ENCODE measurements around the gene PRR14L.
A peak's percentile ranks its signal among the peaks of the same experiment; 100 is the strongest.

The PRR14L gene

DNA sequence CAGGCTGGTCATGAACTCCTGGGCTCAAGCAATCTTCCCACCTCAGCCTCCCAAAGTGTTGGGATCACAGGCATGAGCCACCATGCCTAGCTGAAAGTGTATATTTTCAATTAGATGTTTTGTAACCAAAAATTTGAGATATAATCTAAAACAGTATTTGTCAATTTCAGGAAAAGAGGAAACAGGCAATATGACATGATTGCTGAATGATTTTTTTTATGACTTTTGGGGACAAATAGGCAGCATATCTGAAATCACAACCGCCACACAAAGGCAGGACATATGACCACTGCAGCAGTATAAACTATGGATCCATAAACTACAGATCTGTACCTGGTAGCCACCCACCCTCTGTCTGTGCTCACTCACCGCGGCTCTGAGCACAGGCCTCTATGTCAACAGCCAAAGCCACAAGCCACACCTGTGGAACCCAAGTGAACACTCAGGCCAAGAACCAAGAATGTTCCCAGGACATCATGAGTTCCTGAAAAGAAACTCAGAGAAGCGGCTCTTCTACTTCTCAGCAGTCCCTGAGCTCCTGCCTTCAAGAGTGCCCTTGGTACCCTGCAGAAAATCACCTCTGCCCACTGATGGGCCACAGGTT, 110.4 kb downstream of the PRR14L start:
- no peak for DNase-seq (ENCODE audit: low spot score)

DNA sequence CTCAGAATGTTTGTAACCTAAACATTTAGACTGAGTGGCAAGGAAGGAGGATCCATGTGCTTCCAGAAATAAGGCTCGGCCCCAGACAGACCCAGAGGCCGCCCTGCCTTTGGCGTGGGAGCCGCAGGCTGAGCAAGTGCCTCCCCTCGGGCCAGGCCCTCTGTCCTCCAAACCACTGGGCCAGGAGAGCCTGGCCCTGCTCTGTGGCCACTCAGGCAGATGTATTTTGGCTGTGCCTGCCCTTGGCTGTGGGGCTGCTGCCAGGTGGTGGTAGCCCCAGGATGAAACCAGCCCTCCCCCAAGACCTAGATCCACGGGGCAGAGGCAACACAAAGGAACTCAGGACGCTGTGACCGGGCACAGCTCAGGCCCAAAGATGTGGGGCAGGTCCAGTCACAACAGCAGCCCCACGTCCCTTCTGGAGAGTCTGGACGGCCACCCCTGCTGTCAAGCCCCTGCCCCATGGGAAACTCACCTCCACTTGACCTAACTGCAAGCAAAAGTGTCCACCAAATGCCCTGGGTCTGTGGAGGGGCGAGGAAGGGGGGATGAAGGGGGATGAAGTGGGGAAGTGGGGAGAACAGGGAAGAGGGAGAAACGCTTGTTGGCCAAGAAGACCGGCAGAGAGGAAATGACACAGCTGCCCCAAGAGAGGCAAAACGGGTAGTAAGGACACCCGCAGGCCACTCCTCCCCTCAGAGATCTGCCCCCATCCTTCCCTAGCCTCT, 111.9 kb downstream of the PRR14L start:
- peak; percentile 49 for DNase-seq (ENCODE audit: low spot score)

DNA sequence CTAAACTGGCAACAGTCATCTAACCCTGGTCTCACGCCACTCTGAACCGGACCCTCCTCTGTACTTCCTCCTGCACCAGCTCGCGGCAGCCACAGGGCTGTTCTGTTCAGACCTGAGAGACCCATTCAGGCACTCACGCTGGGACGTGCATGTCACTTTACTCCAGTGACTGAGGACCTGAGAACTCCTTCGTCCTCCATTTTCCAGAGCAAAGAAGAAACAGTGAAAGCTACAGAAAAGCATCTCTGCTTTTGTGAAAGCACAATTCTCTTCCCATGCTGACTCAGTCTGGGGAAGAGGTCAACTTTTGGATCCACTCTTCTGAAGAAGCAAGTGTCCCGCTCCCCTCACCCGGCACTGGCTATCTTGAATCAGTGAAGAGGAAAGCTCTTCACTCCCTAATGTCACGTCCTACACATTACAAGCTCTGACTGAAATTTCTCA, 112.5 kb downstream of the PRR14L start:
- DNase-seq (ENCODE audit: low spot score): peak; percentile 24

DNA sequence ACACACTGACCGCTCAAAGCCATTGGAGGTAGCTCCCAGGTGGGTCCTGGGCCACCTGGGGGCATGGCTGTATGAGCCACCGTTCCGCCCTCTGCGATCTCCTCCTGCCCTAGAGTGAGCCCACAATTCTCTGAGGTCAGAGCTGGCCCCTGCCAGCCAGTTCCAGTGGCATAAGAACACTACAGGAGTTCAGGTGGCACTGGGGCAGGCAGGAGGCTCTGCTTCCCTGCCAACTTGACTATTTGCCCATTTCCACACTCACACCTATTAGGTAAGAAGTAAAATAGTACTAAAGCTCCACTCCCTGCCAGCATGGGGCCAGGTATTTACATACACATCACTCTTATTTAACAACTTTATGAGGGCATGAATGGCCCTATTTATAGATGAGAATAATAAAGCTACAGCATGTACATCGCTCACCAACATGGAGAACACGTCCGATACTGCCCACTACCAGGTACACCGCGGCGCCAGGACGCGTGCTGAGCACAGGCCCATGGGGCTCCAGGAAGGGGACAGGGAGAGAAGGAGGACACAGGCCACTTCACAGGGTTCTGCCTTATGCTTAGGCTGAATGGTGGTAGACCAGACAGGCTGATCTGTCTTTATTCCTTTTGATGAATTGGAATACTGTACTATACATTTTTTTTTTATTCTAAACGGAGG, 114.2 kb downstream of the PRR14L start:
- DNase-seq (ENCODE audit: low spot score): no peak

DNA sequence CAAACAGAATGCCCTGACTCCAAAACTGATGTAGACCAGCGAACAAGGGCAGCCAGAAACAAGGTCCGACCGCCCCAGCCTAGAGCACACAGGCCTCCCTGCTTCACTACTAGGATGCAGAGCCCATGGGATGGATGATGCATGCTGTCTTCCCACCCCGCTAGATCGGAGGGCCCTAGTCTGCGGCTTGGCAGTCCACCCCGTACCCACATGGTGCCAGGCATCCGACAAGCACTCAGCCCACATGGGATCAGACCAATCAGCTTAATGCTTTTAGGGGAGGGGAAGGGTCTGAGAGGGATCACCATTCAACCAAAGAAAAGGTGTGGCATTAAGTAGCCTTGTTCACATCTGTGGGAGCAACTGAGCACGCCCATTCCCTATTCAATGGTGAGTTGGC, 118.5 kb downstream of the PRR14L start:
- no peak for DNase-seq (ENCODE audit: low spot score)
